ENCODE results near the gene ZNF76. TPM values are rescaled to one million over a fixed set of nuclear protein-coding genes. Genes with fewer than 3 reads are reported as not detected.

The ZNF76 gene
- total and polyA plus RNA-seq, 10 of the 15 experiments (the other 5 are each of a cell fraction or from before 2014, with no cell fraction given) = 2.8 to 41.0 (median 24.8) TPM

DNA sequence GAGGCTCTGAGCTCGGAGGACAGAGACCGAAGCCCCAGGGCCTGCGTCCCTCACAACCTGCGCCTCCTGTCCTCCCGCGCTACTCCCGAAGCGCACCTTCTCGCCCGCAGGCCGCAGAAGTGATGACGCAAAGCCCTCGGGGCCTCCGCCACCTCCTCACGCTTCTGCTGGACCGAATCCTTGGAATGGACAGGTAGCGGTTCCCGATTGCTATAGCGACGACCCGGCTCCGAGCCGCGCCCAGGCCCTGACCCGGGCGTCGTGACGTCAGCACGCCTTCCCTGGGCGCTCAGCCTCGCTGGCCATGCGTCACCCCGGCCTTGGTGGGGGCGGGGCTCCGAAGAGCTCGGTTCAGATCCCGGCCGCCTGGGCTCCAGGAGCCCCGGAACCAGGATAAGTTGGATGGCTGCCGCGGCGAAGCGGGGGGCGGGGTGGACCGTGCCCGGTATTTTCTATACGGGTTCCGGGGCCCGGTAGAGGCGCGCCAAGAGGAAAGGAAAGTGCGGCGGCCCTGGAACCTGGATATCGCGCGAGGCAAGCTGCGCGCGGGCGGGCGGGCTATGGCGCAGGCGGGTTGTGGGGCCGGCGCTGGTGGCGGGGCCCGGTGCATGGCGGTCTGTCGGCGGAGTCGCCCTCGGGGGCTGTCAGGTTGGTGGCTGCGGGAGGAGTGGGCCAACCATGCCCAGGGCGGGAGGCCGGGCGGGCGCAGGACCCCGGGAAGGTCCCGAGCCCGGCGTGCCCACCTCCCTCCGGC is at the start of gene ZNF76 (continued):
- TF ChIP-seq, protein P1, sequence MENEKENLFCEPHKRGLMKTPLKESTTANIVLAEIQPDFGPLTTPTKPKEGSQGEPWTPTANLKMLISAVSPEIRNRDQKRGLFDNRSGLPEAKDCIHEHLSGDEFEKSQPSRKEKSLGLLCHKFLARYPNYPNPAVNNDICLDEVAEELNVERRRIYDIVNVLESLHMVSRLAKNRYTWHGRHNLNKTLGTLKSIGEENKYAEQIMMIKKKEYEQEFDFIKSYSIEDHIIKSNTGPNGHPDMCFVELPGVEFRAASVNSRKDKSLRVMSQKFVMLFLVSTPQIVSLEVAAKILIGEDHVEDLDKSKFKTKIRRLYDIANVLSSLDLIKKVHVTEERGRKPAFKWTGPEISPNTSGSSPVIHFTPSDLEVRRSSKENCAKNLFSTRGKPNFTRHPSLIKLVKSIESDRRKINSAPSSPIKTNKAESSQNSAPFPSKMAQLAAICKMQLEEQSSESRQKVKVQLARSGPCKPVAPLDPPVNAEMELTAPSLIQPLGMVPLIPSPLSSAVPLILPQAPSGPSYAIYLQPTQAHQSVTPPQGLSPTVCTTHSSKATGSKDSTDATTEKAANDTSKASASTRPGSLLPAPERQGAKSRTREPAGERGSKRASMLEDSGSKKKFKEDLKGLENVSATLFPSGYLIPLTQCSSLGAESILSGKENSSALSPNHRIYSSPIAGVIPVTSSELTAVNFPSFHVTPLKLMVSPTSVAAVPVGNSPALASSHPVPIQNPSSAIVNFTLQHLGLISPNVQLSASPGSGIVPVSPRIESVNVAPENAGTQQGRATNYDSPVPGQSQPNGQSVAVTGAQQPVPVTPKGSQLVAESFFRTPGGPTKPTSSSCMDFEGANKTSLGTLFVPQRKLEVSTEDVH (IDR thresholded peaks at IDR 0.05; ENCODE audit: low read depth, partially characterized antibody) = peak; percentile 62
- peak; percentile 53; the same call in 1 of the 2 replicates for TF ChIP-seq SIN3A (IDR thresholded peaks at IDR 0.05; ENCODE audit: low read depth, low read length)
- TF ChIP-seq MEF2B (IDR thresholded peaks at IDR 0.05; ENCODE audit: partially characterized antibody, poor library complexity, severe bottlenecking) = peak; percentile 53
- TF ChIP-seq, protein P2, sequence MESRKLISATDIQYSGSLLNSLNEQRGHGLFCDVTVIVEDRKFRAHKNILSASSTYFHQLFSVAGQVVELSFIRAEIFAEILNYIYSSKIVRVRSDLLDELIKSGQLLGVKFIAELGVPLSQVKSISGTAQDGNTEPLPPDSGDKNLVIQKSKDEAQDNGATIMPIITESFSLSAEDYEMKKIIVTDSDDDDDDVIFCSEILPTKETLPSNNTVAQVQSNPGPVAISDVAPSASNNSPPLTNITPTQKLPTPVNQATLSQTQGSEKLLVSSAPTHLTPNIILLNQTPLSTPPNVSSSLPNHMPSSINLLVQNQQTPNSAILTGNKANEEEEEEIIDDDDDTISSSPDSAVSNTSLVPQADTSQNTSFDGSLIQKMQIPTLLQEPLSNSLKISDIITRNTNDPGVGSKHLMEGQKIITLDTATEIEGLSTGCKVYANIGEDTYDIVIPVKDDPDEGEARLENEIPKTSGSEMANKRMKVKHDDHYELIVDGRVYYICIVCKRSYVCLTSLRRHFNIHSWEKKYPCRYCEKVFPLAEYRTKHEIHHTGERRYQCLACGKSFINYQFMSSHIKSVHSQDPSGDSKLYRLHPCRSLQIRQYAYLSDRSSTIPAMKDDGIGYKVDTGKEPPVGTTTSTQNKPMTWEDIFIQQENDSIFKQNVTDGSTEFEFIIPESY (IDR thresholded peaks at IDR 0.05) = no peak
- TF ChIP-seq, protein P3, sequence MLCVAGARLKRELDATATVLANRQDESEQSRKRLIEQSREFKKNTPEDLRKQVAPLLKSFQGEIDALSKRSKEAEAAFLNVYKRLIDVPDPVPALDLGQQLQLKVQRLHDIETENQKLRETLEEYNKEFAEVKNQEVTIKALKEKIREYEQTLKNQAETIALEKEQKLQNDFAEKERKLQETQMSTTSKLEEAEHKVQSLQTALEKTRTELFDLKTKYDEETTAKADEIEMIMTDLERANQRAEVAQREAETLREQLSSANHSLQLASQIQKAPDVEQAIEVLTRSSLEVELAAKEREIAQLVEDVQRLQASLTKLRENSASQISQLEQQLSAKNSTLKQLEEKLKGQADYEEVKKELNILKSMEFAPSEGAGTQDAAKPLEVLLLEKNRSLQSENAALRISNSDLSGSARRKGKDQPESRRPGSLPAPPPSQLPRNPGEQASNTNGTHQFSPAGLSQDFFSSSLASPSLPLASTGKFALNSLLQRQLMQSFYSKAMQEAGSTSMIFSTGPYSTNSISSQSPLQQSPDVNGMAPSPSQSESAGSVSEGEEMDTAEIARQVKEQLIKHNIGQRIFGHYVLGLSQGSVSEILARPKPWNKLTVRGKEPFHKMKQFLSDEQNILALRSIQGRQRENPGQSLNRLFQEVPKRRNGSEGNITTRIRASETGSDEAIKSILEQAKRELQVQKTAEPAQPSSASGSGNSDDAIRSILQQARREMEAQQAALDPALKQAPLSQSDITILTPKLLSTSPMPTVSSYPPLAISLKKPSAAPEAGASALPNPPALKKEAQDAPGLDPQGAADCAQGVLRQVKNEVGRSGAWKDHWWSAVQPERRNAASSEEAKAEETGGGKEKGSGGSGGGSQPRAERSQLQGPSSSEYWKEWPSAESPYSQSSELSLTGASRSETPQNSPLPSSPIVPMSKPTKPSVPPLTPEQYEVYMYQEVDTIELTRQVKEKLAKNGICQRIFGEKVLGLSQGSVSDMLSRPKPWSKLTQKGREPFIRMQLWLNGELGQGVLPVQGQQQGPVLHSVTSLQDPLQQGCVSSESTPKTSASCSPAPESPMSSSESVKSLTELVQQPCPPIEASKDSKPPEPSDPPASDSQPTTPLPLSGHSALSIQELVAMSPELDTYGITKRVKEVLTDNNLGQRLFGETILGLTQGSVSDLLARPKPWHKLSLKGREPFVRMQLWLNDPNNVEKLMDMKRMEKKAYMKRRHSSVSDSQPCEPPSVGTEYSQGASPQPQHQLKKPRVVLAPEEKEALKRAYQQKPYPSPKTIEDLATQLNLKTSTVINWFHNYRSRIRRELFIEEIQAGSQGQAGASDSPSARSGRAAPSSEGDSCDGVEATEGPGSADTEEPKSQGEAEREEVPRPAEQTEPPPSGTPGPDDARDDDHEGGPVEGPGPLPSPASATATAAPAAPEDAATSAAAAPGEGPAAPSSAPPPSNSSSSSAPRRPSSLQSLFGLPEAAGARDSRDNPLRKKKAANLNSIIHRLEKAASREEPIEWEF (IDR thresholded peaks at IDR 0.05; ENCODE audit: insufficient replicate concordance, low read depth, low read length) = no peak
- TF ChIP-seq HCFC1 (IDR thresholded peaks at IDR 0.05; ENCODE audit: low read length) = peak; percentile 72
- TF ChIP-seq NFIC (IDR thresholded peaks at IDR 0.05; ENCODE audit: low read depth, low read length) = no peak
- TF ChIP-seq, protein P4, sequence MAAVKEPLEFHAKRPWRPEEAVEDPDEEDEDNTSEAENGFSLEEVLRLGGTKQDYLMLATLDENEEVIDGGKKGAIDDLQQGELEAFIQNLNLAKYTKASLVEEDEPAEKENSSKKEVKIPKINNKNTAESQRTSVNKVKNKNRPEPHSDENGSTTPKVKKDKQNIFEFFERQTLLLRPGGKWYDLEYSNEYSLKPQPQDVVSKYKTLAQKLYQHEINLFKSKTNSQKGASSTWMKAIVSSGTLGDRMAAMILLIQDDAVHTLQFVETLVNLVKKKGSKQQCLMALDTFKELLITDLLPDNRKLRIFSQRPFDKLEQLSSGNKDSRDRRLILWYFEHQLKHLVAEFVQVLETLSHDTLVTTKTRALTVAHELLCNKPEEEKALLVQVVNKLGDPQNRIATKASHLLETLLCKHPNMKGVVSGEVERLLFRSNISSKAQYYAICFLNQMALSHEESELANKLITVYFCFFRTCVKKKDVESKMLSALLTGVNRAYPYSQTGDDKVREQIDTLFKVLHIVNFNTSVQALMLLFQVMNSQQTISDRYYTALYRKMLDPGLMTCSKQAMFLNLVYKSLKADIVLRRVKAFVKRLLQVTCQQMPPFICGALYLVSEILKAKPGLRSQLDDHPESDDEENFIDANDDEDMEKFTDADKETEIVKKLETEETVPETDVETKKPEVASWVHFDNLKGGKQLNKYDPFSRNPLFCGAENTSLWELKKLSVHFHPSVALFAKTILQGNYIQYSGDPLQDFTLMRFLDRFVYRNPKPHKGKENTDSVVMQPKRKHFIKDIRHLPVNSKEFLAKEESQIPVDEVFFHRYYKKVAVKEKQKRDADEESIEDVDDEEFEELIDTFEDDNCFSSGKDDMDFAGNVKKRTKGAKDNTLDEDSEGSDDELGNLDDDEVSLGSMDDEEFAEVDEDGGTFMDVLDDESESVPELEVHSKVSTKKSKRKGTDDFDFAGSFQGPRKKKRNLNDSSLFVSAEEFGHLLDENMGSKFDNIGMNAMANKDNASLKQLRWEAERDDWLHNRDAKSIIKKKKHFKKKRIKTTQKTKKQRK (IDR thresholded peaks at IDR 0.05; ENCODE audit: low read depth, low read length) = no peak
- TF ChIP-seq NFYB (IDR thresholded peaks at IDR 0.05; ENCODE audit: insufficient read depth, low read depth, low read length) = no peak
- no peak for TF ChIP-seq ZZZ3 (IDR thresholded peaks at IDR 0.05; ENCODE audit: control insufficient read depth, insufficient read length, low read depth)
- no peak for TF ChIP-seq MTA3 (IDR thresholded peaks at IDR 0.05; ENCODE audit: borderline replicate concordance, low read length)
- TF ChIP-seq YY1 (IDR thresholded peaks at IDR 0.05; ENCODE audit: low read depth, low read length) = peak; percentile 92
- TF ChIP-seq PAX8 (IDR thresholded peaks at IDR 0.05) = no peak
- TF ChIP-seq RBBP5 (conservative IDR thresholded peaks at IDR 0.05) = no peak

All from GM12878 (cell line).